SH-SY5Y (cell line): ENCODE measurements around the gene TIMM50.

Experiments used
- GATA2 ChIP-seq: IDR thresholded peaks from 2 replicates; pipeline ENCODE4 v1.6.1; 2011; ENCODE audit warnings: mild to moderate bottlenecking, low read depth, low read length
- GATA3 ChIP-seq: IDR thresholded peaks from 2 replicates; pipeline ENCODE4 v1.6.1; 2011; ENCODE audit warnings: low read depth, mild to moderate bottlenecking, low read length, moderate library complexity

DNA sequence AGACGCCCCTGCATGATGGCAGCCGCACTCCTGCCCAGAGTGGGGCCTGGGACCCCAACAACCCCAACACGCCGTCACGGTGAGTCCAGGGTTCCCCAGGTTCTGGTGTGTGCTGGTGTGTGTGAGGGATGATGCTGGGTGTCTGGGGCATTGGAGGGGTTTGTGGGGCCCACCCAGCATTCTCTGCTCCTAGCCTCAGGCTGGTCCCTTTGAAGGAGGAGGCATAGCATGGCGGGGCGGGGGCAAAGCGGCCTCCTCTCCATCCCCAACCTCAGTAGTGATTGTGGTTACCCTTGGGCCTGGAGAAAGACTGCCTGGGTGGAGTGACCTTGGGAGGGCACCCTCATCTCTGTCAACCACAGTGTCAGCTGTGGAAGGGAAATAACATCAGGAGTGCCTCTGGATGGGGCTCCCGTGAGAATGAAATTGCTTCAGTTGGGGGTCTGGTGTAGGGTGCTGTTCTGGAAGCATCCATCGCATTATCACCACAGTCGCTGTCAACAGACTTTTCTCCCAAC, 7.1 kb upstream of the TIMM50 start:
- TF ChIP-seq GATA2 (no peak), GATA3 (no peak)
